Hindlimb muscle (tissue), 1 donor: ENCODE data around the gene ESYT2. TPM values are rescaled to one million over a fixed set of nuclear protein-coding genes. Genes with fewer than 3 reads are reported as not detected.
"Not testable (repeated sequence)": the region's sequence is repeated elsewhere in the genome, so short reads cannot be mapped to it uniquely, and the experiment has no call there.

ENCODE experiments used
- DNase-seq: peaks from one replicate; pipeline ENCODE4 v3.0.0-alpha.2; 2013
- polyA plus RNA-seq: library from polyadenylated mRNA; unstranded; fragments of 120-200 nt; gene quantifications from one replicate; pipeline ENCODE4 v1.2.1, GENCODE V29; 2013; ENCODE audit not compliant: insufficient read length

The ESYT2 gene
- polyA plus RNA-seq, 1 donor: 31.7 TPM

- no peak for DNase-seq
Measured at GRCh38 chr7:158722574-158723237, 106.6 kb downstream of the ESYT2 start.

GRCh38 chr7:158720112-158720511, 109.2 kb downstream of the ESYT2 start:
- no peak for DNase-seq

- no peak for DNase-seq
Measured at GRCh38 chr7:158716802-158717201, 112.5 kb downstream of the ESYT2 start.

- DNase-seq: no peak
Measured at GRCh38 chr7:158710651-158711102, 118.6 kb downstream of the ESYT2 start.

GRCh38 chr7:158707610-158708009, 121.7 kb downstream of the ESYT2 start:
- no peak for DNase-seq

GRCh38 chr7:158706710-158707590, 122.4 kb downstream of the ESYT2 start:
- DNase-seq: no peak

- DNase-seq: no peak
Measured at GRCh38 chr7:158706273-158706704, 123.0 kb downstream of the ESYT2 start.

GRCh38 chr7:158705234-158705850, 124.0 kb downstream of the ESYT2 start:
- DNase-seq: no peak

GRCh38 chr7:158704524-158705233, 124.6 kb downstream of the ESYT2 start, which contains the start of gene NCAPG2:
Gene NCAPG2 (minus strand): TSS chr7:158704804. CDS start chr7:158701899, 2,905 bp downstream.
- DNase-seq: peak; percentile 97

- not testable (repeated sequence) for DNase-seq
Measured at GRCh38 chr7:158703679-158704523, 125.4 kb downstream of the ESYT2 start.

GRCh38 chr7:158702944-158703343, 126.4 kb downstream of the ESYT2 start:
- DNase-seq: no peak

GRCh38 chr7:158702196-158702595, 127.1 kb downstream of the ESYT2 start:
- DNase-seq: no peak

- DNase-seq: no peak
Measured at GRCh38 chr7:158700008-158700407, 129.3 kb downstream of the ESYT2 start.

GRCh38 chr7:158699341-158699740, 130.0 kb downstream of the ESYT2 start:
- no peak for DNase-seq

- DNase-seq: no peak
Measured at GRCh38 chr7:158698657-158699195, 130.6 kb downstream of the ESYT2 start.

- not testable (repeated sequence) for DNase-seq
Measured at GRCh38 chr7:158697597-158697996, 131.7 kb downstream of the ESYT2 start.

- peak; percentile 56 for DNase-seq
Measured at GRCh38 chr7:158695726-158696452, 133.4 kb downstream of the ESYT2 start.

- no peak for DNase-seq
Measured at GRCh38 chr7:158695056-158695455, 134.3 kb downstream of the ESYT2 start.

GRCh38 chr7:158694650-158695049, 134.7 kb downstream of the ESYT2 start:
- DNase-seq: no peak

- DNase-seq: no peak
Measured at GRCh38 chr7:158689488-158689887, 139.8 kb downstream of the ESYT2 start.
